ENCODE measurements around the gene CLIC6.
"Not testable (repeated sequence)": the region's sequence is repeated elsewhere in the genome, so short reads cannot be mapped to it uniquely, and the experiment has no call there.

CLIC6 gene

DNA sequence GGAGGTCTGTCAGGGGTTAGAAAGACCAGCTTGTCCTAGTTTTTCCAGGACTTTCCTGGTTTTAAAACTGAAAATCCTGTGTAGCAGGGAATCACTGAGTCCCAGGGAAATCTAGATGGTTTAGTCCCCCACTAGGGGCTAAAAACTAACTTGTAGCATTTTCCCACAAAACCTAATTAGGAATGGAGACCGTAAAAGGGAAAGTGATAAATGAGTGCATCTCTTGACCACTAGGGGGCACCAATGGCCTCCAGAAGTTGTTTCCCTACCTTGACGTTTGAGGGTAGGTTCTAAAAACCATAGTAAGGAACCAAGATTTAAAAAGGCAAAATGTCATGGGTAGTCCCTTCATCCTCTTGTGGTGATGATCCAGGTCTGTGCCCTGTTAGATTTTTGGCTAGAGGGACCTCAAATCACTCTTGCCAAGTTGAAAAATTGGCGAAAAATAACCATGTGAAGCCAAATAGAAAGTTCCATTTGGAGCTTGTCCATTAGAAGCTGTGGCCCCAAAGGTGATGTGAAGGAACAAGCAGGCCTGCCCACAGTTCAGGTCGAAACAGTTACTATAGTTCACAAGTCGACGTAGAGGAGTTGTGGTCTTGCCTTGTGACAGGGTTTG, 24.5 kb downstream of the CLIC6 start:
- DNase-seq (ENCODE audit: low spot score) = peak; percentile 22

DNA sequence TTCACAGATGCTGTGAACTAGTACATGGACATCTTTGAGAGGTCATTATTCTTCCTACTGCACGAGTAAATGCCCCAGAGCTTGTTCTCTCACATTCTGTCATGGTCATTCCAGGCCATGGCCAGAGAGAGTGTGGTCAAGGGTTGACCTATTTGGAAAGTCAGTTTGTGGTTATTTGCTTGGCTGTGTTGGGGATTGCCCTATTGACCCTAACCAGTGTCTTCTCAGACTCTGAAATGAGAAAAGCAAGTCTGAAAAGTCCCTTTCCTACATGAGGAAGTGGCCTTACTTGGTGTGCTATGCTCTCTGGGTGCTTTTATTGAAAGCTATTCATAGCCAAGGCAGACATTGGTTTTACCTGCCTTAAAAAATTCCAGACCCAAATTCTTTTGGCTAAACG, 26.6 kb downstream of the CLIC6 start:
- no peak for DNase-seq (ENCODE audit: low spot score)

GRCh38 chr21:34696121-34696520, 27.3 kb downstream of the CLIC6 start:
- DNase-seq (ENCODE audit: low spot score) = no peak

- DNase-seq (ENCODE audit: low spot score) = no peak
These were observed 29.0 kb downstream of the CLIC6 start for GRCh38 chr21:34697826-34698225.

GRCh38 chr21:34698270-34699015, 29.6 kb downstream of the CLIC6 start:
- DNase-seq (ENCODE audit: low spot score) = no peak

- DNase-seq (ENCODE audit: low spot score) = no peak
These were observed 31.8 kb downstream of the CLIC6 start for GRCh38 chr21:34700605-34701004.

DNA sequence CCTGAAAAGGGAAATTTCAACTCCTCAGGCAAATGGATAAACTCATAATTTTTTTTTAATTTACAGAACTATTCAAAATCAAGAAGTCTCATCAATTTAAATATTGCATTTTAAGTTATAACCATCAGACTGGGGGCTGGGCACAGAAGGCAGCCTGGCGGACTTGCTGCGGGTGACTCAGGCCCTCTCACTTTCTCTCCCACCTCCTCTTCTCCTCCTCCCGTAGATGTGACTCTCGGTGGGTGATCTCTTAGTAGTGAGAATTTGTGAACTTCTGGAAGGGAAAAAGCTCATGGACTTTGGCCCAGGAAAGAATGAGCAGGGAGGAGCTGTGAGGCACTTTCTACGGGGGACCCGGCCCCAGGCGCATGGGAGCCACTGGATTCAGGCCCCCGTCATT, 32.9 kb downstream of the CLIC6 start:
- DNase-seq (ENCODE audit: low spot score) = no peak

- peak; percentile 5 for DNase-seq (ENCODE audit: low spot score)
These were observed 33.8 kb downstream of the CLIC6 start for GRCh38 chr21:34702341-34703170.

DNA sequence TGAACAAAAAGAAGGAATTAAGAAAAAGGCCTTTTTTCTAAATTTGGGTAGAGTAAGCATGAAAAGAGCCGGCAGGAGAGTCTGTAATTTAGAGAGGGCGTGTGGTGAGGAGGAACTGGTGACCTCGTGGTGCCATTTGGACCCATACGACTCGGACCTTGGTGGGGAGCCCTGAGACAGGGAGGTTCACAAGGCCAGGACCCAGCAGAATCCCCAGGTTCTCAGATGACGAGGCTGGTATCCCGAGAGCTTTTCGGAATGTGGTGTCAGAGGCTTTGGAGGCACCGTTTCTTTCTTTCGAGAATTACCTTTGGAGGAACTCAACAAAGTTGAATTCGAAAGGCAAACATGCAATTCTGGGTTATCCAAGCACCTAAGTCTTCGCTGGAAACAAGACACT, 34.8 kb downstream of the CLIC6 start:
- DNase-seq (ENCODE audit: low spot score) = no peak

DNA sequence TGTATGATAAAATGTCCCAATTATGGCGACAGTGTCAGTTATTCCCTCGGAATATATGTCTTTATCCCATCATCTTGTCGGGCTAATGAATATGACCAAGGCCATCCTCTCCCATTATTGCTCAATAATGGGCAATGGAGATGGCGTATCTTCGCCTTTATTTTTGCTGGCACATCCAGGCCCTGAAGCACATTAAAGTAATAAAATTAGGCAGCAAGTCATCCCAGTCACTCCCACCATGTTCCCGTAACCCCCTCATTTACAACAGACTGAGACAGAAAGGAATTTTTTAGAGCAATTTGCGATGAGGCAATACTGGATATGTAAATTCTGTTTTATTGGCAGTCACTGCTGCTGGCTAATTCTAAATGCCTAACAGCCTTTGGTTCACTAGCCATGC, 35.3 kb downstream of the CLIC6 start:
- peak; percentile 6 for DNase-seq (ENCODE audit: low spot score)

DNA sequence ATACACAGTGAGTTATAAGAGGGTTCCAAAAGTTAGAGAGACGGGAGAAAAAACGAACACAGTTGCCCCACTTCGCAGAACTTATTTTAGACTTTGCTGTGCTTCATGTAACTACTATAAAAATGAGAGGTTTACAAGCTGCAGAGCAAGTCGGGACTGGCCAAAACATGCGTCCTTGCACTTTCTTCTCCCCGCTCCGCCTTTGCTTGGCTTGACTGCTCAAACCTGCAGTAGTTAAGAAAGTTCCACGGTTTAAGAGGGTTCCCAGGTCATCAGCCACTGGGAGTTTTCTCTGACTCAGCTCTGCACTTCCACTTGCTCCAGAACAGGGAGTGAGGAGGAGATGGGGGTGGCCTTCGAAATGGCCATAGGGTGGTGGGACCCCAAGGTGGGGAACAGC, 36.2 kb downstream of the CLIC6 start:
- no peak for DNase-seq (ENCODE audit: low spot score)

GRCh38 chr21:34706337-34706736, 37.5 kb downstream of the CLIC6 start:
- DNase-seq (ENCODE audit: low spot score) = no peak

DNA sequence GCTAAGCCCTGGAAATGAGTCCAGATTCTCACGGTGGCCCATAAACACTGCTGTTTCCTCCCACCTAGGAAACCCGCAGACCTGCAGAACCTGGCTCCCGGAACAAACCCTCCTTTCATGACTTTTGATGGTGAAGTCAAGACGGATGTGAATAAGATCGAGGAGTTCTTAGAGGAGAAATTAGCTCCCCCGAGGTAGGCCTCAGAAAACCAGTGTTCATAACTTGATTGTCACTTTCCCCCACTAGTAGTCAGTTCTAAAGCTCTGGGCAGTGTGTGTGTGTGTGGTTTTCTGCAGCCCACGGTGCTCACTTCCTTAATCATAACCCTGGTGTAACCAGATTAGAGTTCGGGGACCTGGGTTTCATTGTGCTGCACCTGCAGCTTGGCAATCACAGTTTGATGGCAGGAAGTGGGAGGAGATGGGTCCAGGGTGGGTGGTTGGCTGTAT, 39.1 kb downstream of the CLIC6 start:
- DNase-seq (ENCODE audit: low spot score) = no peak

DNA sequence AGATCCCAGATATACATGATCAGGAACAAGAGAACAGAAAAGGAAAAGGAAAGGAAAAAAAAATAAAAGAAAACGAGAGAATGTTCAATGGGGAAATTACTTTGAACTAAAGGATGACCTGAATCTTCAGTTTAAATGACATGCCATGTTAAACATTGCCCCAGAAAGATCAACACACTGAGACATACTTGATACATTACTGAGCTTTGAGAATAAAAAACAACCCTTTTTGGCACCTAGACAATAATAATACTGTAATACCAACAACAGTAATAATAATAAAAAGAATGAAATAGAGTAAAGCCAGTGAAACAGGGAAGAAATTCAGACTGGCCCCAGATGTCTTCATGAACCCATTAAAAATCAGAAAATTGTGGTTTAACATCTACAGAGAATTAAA, 44.8 kb downstream of the CLIC6 start:
- DNase-seq (ENCODE audit: low spot score) = no peak

GRCh38 chr21:34715518-34715917, 46.7 kb downstream of the CLIC6 start:
- DNase-seq (ENCODE audit: low spot score) = no peak

DNA sequence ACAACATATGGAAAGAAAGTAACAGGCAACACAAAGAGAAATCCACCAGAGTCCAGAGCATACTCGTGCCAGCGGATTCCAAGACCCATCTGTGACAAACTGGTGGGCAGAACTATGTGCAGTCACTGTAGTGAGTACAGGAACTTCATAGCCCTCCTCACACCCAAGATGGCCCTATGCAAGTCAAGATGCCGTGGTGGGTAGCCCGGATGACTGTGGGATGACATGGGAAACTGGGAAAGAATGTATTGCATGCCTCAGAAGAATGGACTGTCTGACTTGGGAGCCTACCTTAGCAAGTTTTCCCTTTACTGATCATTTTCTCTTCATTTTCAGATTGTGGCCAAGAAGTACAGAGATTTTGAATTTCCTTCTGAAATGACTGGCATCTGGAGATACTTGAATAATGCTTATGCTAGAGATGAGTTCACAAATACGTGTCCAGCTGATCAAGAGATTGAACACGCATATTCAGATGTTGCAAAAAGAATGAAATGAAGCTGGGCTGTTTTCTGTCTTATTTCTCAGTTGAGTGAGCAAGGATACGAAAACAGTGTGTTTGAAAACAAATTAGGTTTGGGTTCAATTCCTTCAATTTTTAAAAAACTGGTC, 47.3 kb downstream of the CLIC6 start:
- DNase-seq (ENCODE audit: low spot score) = no peak

GRCh38 chr21:34718529-34718928, 49.7 kb downstream of the CLIC6 start:
- DNase-seq (ENCODE audit: low spot score) = not testable (repeated sequence)

GRCh38 chr21:34722684-34723300, 54.0 kb downstream of the CLIC6 start:
- no peak for DNase-seq (ENCODE audit: low spot score)

GRCh38 chr21:34724131-34724856, 55.5 kb downstream of the CLIC6 start:
- no peak for DNase-seq (ENCODE audit: low spot score)

- DNase-seq (ENCODE audit: low spot score) = no peak
These were observed 56.0 kb downstream of the CLIC6 start for GRCh38 chr21:34724857-34725195.

- DNase-seq (ENCODE audit: low spot score) = no peak
These were observed 58.0 kb downstream of the CLIC6 start for GRCh38 chr21:34726627-34727337.

Measured in globus pallidus (tissue), 1 donor.